HUES6 (cell line): Measurements from ENCODE around the gene HEXD.

Source experiments
- H3K27ac ChIP-seq: 2 replicates; pipeline ENCODE4 v1.7.0; 2013; ENCODE audit warnings: low read depth, mild to moderate bottlenecking, low read length, inconsistent platforms
- H3K27me3 ChIP-seq: 2 replicates; pipeline ENCODE4 v1.6.1; 2013; ENCODE audit warnings: low read length; ENCODE audit not compliant: control insufficient read depth, insufficient read depth
- H3K36me3 ChIP-seq: 2 replicates; pipeline ENCODE4 v1.6.1; 2013; ENCODE audit warnings: low read length; ENCODE audit not compliant: control insufficient read depth, insufficient read depth
- H3K4me1 ChIP-seq: 2 replicates; pipeline ENCODE4 v1.6.1; 2013; ENCODE audit warnings: low read length; ENCODE audit not compliant: control insufficient read depth, insufficient read depth
- H3K4me3 ChIP-seq: 2 replicates; pipeline ENCODE4 v1.5.1; 2013; ENCODE audit warnings: low read depth, low read length
- H3K9ac ChIP-seq: one replicate; pipeline ENCODE4 v1.6.1; 2013; ENCODE audit warnings: mild to moderate bottlenecking, low read length
- H3K9me3 ChIP-seq: 2 replicates; pipeline ENCODE4 v1.6.1; 2013; ENCODE audit warnings: low read depth, low read length; ENCODE audit not compliant: control insufficient read depth, insufficient read depth

Gene HEXD

GRCh38 chr17:82486231-82487094 lies 68.3 kb downstream of the HEXD start:
- no peak overlapping the region for H3K9ac ChIP-seq
- no peaks in the 10 kb centered on the region for H3K27me3 ChIP-seq
- no peak overlapping the region for H3K27ac ChIP-seq
- H3K36me3 ChIP-seq = peaks cover 69% of the 10 kb centered on the region
- no peaks in the 10 kb centered on the region for H3K9me3 ChIP-seq
- no peaks in the 10 kb centered on the region for H3K4me1 ChIP-seq
- H3K4me3 ChIP-seq = no peak overlapping the region

GRCh38 chr17:82487910-82488309 lies 69.8 kb downstream of the HEXD start:
- H3K27ac ChIP-seq = no peak overlapping the region
- no peaks in the 10 kb centered on the region for H3K9me3 ChIP-seq
- no peaks in the 10 kb centered on the region for H3K27me3 ChIP-seq
- H3K36me3 ChIP-seq = peaks cover 59% of the 10 kb centered on the region
- H3K9ac ChIP-seq = no peak overlapping the region
- H3K4me3 ChIP-seq = no peak overlapping the region
- no peaks in the 10 kb centered on the region for H3K4me1 ChIP-seq

GRCh38 chr17:82489117-82489516 lies 71.0 kb downstream of the HEXD start:
- H3K27ac ChIP-seq = no peak overlapping the region
- H3K9ac ChIP-seq = no peak overlapping the region
- no peaks in the 10 kb centered on the region for H3K27me3 ChIP-seq
- peaks cover 49% of the 10 kb centered on the region for H3K36me3 ChIP-seq
- peaks cover 4% of the 10 kb centered on the region; the same call in 1 of the 2 replicates for H3K4me1 ChIP-seq
- H3K9me3 ChIP-seq = no peaks in the 10 kb centered on the region
- no peak overlapping the region for H3K4me3 ChIP-seq

GRCh38 chr17:82489851-82490511 lies 71.8 kb downstream of the HEXD start:
- peaks cover 40% of the 10 kb centered on the region for H3K36me3 ChIP-seq
- no peaks in the 10 kb centered on the region for H3K27me3 ChIP-seq
- peaks cover 6% of the 10 kb centered on the region; the same call in 1 of the 2 replicates for H3K4me1 ChIP-seq
- H3K27ac ChIP-seq = no peak overlapping the region
- no peaks in the 10 kb centered on the region for H3K9me3 ChIP-seq
- H3K9ac ChIP-seq = no peak overlapping the region
- H3K4me3 ChIP-seq = no peak overlapping the region

- H3K9me3 ChIP-seq = no peaks in the 10 kb centered on the region
- H3K9ac ChIP-seq = no peak overlapping the region
- peaks cover 35% of the 10 kb centered on the region for H3K36me3 ChIP-seq
- peaks cover 10% of the 10 kb centered on the region; the same call in 1 of the 2 replicates for H3K4me1 ChIP-seq
- no peak overlapping the region for H3K27ac ChIP-seq
- H3K4me3 ChIP-seq = no peak overlapping the region
- no peaks in the 10 kb centered on the region for H3K27me3 ChIP-seq
Observed at GRCh38 chr17:82490512-82491195, 72.5 kb downstream of the HEXD start.

- Histone ChIP-seq H3K27me3 (peaks cover 2% of the 10 kb centered on the region; the same call in 1 of the 2 replicates), H3K9ac (no peak overlapping the region), H3K36me3 (peaks cover 30% of the 10 kb centered on the region), H3K4me3 (no peak overlapping the region), H3K4me1 (peaks cover 14% of the 10 kb centered on the region; the same call in 1 of the 2 replicates), H3K9me3 (no peaks in the 10 kb centered on the region), H3K27ac (no peak overlapping the region)
Observed at GRCh38 chr17:82491196-82491530, 73.0 kb downstream of the HEXD start.

GRCh38 chr17:82491533-82491932 lies 73.4 kb downstream of the HEXD start:
- Histone ChIP-seq H3K36me3 (peaks cover 26% of the 10 kb centered on the region), H3K27me3 (peaks cover 5% of the 10 kb centered on the region; the same call in 1 of the 2 replicates), H3K4me1 (peaks cover 16% of the 10 kb centered on the region; the same call in 1 of the 2 replicates), H3K4me3 (no peak overlapping the region), H3K9ac (no peak overlapping the region), H3K9me3 (no peaks in the 10 kb centered on the region), H3K27ac (no peak overlapping the region)
